ENCODE measurements around the gene CAMK4.

DNA sequence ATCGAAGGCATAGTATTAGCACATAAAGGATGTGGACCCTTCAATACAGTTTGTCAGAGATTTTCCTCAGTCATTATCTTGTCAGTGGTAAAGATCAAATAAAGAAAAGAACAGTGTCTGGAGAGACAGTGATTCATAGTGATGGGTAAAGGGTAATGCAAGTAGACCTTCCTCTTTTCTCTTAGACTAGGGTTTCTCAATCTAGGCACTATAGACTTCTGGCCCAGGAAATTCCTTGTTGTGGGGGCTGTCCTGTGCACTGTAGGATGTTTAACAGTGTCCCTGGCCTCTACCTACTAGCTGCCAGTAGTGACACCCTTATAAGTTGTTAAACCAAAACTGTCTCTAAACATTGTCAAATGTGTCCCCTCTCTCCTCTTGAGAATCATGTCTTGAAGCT, 6.9 kb downstream of the CAMK4 start:
- TF ChIP-seq, protein P1, sequence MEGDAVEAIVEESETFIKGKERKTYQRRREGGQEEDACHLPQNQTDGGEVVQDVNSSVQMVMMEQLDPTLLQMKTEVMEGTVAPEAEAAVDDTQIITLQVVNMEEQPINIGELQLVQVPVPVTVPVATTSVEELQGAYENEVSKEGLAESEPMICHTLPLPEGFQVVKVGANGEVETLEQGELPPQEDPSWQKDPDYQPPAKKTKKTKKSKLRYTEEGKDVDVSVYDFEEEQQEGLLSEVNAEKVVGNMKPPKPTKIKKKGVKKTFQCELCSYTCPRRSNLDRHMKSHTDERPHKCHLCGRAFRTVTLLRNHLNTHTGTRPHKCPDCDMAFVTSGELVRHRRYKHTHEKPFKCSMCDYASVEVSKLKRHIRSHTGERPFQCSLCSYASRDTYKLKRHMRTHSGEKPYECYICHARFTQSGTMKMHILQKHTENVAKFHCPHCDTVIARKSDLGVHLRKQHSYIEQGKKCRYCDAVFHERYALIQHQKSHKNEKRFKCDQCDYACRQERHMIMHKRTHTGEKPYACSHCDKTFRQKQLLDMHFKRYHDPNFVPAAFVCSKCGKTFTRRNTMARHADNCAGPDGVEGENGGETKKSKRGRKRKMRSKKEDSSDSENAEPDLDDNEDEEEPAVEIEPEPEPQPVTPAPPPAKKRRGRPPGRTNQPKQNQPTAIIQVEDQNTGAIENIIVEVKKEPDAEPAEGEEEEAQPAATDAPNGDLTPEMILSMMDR (IDR thresholded peaks at IDR 0.05): no peak
- no peak for TF ChIP-seq POLR2A (IDR thresholded peaks at IDR 0.05)
